NCI-H526 (cell line): Measurements from ENCODE around the gene PARP8.
"Not testable (repeated sequence)": the region's sequence is repeated elsewhere in the genome, so short reads cannot be mapped to it uniquely, and the experiment has no call there.

Source experiments
- DNase-seq, 2 experiments: peaks; one replicate each; lab custom pipeline; 2025; lab: John Stamatoyannopoulos, UW

PARP8 gene

GRCh38 chr5:50770441-50770840 is 104.0 kb downstream of the PARP8 start:
- DNase-seq, result no peak

GRCh38 chr5:50774446-50775175 is 108.2 kb downstream of the PARP8 start:
- DNase-seq, result not testable (repeated sequence)

GRCh38 chr5:50786073-50786472 is 119.6 kb downstream of the PARP8 start:
- no peak for DNase-seq

GRCh38 chr5:50791813-50792212 is 125.4 kb downstream of the PARP8 start:
- no peak for DNase-seq

GRCh38 chr5:50792843-50793242 is 126.4 kb downstream of the PARP8 start:
- DNase-seq, result no peak

- no peak for DNase-seq
Measured at GRCh38 chr5:50794812-50795211, 128.4 kb downstream of the PARP8 start.

GRCh38 chr5:50798002-50798401 is 131.6 kb downstream of the PARP8 start:
- no peak for DNase-seq

- no peak for DNase-seq
Measured at GRCh38 chr5:50799596-50799995, 133.2 kb downstream of the PARP8 start.

GRCh38 chr5:50800410-50800809 is 134.0 kb downstream of the PARP8 start:
- DNase-seq, result no peak

GRCh38 chr5:50807661-50808060 is 141.2 kb downstream of the PARP8 start:
- DNase-seq, result no peak

- no peak for DNase-seq
Measured at GRCh38 chr5:50808406-50808805, 142.0 kb downstream of the PARP8 start.

GRCh38 chr5:50811746-50812145 is 145.3 kb downstream of the PARP8 start:
- DNase-seq, result not testable (repeated sequence)

GRCh38 chr5:50813691-50814090 is 147.3 kb downstream of the PARP8 start:
- DNase-seq, result no peak

- no peak for DNase-seq
Measured at GRCh38 chr5:50814556-50814955, 148.1 kb downstream of the PARP8 start.

GRCh38 chr5:50822046-50822445 is 155.6 kb downstream of the PARP8 start:
- DNase-seq, result no peak

GRCh38 chr5:50822761-50823160 is 156.3 kb downstream of the PARP8 start:
- no peak for DNase-seq

GRCh38 chr5:50823568-50823967 is 157.1 kb downstream of the PARP8 start:
- no peak for DNase-seq

- DNase-seq, result no peak
Measured at GRCh38 chr5:50824109-50824508, 157.7 kb downstream of the PARP8 start.

- DNase-seq, result no peak
Measured at GRCh38 chr5:50827516-50828247, 161.2 kb downstream of the PARP8 start.

- DNase-seq, result no peak
Measured at GRCh38 chr5:50829023-50829422, 162.6 kb downstream of the PARP8 start.

GRCh38 chr5:50832657-50833284 is 166.3 kb downstream of the PARP8 start:
- DNase-seq, result no peak

- no peak for DNase-seq
Measured at GRCh38 chr5:50836356-50836755, 169.9 kb downstream of the PARP8 start.

- DNase-seq, result no peak
Measured at GRCh38 chr5:50839472-50839871, 173.0 kb downstream of the PARP8 start.
